ENCODE results near the gene CD247. TPM values are rescaled to one million over a fixed set of nuclear protein-coding genes. Genes with fewer than 3 reads are reported as not detected.
"Not testable (repeated sequence)": the region's sequence is repeated elsewhere in the genome, so short reads cannot be mapped to it uniquely, and the experiment has no call there.

CD247 gene
- total RNA-seq (2014; rRNA removed; shearing (Covaris generic)) = 0.18 TPM in 1 of 2 replicates, not detected in the other
- polyA plus RNA-seq (2015; cell fraction: cytosol; rRNA removed) = 0.17 TPM in 1 of 2 replicates, not detected in the other
- 0.18 TPM in 1 of 2 replicates, not detected in the other for polyA plus RNA-seq (2015; cell fraction: nucleus; rRNA removed)

DNA sequence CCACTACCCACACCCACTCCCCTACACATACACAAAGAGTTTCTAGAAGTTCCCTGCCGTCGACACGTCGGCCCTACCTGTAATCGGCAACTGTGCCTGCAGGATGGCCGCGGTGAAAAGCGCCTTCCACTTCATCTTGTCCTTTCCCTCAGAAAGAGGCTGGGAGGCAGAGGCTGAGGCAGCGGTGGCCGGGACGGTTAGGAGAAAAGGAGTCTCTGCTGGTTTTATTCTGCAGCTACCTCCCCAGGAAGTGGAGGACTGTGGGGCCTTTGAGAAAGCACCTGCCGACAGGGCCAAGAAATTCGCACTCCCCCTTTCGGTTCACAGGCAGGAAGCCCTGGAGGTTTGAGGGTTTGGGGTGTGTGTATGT is at the start of gene CD247:
Gene CD247, minus strand, starts transcription at position 199 of the 370 bp plus-strand sequence. Its CDS starts 64 bp downstream, at position 135.
- DNase-seq (ENCODE audit: low read depth) = no peak

DNA sequence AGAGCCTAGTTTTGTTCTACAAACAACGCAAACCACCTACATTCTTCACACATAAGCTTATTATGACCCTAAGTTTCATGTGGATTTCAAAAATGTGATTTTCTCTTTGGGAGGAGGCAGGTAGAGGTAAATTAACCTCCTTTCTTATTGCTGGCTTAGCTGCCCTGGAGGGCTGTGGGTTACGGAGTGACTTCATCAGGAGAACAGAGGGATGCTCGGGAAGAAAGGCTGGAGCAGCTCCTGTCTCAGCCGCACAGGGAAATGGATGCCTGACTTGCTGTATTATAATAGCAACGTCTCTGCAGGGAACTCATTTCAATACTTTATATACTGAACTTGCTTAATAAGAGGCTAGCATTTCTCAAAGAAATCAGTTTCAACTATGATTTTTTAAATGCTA is 49.3 kb upstream of the CD247 start:
- DNase-seq (ENCODE audit: low read depth) = no peak

DNA sequence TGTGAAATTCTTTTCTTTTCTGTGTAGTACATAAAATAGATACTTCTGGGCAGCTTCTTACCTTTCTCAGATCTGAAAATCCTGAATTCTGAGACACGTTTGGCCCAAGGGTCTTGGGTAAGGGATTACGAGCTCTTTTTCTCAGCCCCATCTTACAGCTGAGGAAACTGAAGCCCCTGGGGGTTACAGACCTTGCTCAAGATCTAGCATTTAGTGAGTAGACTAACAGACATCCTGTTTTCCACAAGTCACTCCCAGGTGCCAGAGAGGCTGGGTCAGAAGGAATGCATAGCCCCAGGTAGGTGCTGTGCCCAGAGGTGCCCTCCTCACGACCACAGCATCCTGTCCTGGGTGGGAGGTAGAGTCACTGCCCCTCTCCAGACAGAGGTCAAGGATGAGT is 48.4 kb upstream of the CD247 start:
- no peak for DNase-seq (ENCODE audit: low read depth)

DNA sequence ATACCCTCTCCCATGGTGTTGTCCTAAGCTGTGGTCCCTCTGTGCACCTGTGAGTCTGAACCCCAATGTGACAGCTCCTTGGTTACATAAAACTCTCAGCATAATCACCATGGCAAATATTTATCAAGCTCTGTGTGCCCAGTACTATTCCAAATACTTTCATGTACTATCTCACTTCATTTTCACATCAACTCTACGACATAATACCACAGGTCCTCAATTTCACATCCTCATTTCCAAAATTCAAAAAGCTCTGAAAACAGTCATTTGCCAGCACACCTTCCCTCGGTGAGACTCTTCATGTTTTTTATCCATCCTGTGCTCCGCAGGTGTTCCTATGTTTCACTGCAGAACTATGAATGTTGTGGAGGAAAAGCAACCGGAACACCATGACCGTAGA is 47.6 kb upstream of the CD247 start:
- no peak for DNase-seq (ENCODE audit: low read depth)

- no peak for DNase-seq (ENCODE audit: low read depth)
These were observed 46.4 kb upstream of the CD247 start for GRCh38 chr1:167564612-167565270.

DNA sequence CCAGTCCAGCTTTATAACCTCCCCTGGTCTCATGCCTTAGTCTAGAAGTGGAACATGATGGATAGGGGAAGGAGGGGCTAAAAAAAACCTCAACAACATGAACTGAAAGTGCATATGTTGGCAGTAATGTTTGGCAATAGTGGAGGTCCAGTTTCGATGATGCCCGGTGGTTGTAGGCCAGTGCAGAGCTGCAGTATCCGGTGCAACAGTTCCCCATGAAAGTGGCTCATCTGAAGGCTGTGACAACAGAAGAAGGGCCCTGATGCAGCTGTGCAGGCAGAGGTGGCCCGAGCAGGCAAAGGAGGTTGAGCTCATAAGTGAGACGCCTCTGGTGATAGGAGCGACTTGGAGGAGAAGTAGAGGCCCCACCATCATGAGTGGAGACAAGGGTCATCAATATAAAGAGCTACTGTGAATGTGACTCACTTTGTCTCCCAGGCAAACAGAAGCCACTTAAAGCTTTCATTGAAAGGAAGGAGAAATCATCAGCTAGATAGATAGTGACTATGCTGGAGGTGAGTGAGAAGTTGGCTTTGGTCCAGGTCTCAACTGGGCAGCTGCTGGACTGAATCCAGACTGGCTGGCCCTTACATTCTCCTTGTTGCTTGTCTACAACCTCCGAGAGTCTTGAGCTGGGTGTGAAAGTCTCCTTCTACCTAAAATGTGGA is 45.4 kb upstream of the CD247 start:
- DNase-seq (ENCODE audit: low read depth) = peak; percentile 54

DNA sequence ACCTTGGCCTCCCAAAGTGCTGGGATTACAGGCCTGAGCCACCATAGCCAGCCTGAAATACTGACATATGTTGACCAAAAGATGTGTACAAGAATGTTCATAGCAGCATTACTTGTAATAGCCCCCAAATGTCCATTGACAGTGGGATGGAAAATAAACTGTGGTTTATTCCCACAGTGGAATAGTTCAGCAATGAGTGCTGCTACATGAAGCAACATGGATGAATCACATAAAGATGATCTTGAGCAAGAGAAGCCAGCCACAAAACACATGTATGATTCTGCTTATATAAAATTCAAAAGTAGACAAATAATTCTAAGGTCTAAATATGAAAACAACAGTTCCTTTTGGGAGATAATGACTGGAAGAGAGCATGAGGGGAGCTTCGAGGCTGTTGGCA is 44.4 kb upstream of the CD247 start:
- DNase-seq (ENCODE audit: low read depth) = no peak

DNA sequence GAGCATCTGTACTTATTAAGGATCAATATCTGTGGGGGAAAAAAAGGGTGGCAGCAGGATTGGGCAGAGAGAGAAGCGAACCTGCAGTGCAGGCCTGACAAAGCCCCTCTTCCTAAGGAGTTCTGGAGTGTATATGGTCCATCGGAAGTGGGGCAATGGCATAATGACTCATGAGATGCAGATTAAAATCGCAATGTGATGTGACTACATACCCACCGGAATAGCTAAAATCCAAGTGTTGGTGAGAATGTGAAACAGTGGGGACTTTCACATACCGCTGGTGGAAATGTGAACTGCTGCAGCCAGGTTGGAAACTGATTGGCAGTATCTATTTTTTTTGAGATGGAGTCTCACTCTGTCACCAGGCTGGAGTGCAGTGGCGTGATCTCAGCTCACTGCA is 43.4 kb upstream of the CD247 start:
- DNase-seq (ENCODE audit: low read depth) = peak; percentile 35

GRCh38 chr1:167555971-167556714 is 37.8 kb upstream of the CD247 start:
- DNase-seq (ENCODE audit: low read depth) = peak; percentile 50

DNA sequence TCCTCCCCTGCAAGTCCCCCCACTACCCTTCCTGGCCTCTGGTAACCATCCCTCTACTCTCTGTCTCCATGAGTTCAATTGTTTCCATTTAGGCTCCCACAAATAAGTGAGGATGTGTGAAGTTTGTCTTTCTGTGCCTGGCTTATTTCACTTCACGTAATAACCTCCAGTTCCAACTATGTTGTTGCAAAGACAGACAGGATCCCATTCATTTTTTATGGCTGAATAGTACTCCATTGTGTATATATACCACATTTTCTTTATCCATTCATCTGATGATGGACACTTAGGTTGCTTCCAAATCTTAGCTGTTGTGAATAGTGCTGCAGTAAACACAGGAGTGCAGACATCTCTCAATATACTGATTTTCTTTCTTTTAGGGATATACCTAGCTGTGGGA is 36.7 kb upstream of the CD247 start:
- not testable (repeated sequence) for DNase-seq (ENCODE audit: low read depth)

DNA sequence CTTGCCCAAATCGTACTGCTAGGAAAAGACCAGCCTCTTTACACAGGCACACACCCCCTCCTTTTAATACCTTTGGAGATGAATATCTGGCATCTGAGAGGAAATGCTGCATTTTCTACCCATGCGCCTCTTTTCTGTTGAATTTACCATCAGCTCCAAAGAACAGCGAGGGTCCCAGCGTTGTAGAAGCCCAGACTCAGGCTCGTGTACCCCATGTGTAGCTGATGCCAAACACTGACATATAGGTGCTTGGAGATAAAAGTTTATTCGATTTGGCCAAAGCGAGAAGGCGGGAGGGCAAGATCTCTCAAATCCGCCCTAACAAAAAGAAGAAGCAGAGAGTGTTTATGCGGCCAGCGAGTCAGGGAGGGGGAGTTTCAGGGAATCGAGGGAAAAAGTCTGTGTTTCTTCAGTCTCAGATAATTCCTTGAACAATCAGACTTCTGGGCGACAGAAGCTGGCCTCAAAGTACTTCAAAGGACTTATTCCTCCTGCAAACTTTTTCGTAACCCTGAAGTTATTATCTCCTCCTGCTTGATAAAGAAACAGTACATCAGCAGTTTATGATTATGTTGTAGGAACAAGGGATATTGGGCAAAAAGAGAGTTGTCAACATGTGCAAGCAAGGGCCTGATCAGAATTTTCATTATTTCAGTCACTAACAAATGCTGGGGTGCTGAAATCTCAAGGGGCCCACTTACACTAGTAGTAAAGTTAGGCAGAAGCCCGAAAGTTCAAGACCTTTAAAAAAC is 35.9 kb upstream of the CD247 start:
- DNase-seq (ENCODE audit: low read depth) = no peak

DNA sequence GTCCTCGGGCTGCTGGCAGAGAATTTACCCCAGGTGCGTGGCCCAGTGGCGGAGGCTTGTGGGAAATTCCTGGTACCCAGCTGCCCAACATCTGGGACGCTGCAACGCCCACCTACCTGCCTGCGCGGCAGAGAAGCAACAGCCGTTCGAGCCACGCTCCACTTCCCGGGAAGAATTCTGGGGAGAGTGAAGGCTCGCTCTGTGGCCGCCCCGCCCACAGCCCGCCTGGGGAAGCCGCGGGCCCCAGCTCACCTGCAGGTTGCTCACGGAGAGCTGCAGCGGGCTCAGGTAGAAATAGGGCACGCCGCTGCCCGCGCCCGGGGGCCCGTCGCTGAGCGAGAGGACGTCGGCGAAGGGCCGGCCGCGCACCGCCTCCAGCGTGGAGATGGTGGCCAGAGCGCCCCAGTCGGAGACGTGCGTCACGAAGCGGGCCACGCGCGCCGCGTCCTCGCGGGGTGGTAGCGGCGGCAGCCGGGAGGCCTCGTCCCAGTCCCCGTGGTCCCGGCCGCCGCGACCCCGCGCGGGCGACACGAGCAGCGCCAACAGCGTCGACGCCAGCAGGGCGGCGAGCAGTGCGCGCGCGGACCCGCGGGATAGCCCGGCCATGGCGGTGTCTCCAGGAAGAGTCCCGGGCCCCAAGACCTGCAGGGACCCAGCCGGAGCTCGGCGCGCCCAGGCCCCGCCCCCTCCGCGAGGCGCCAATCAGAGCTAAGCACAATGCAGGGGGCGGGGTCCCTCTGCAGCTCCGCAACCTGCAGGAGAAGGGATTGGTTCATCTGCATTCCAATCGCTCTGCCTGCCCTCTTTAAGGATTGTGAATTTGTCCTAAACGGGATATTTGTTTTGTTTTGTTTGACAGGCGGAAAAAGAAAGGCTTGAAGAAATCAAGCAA is 35.1 kb upstream of the CD247 start, which contains the start of gene CREG1:
Gene CREG1, minus strand, starts transcription at position 627 of the 892 bp plus-strand sequence.
- peak; percentile 90 for DNase-seq (ENCODE audit: low read depth)

- no peak for DNase-seq (ENCODE audit: low read depth)
These were observed 33.0 kb upstream of the CD247 start for GRCh38 chr1:167551362-167551761.

GRCh38 chr1:167548059-167548932 is 30.0 kb upstream of the CD247 start:
- DNase-seq (ENCODE audit: low read depth) = no peak

- DNase-seq (ENCODE audit: low read depth) = no peak
These were observed 28.6 kb upstream of the CD247 start for GRCh38 chr1:167546935-167547334.

DNA sequence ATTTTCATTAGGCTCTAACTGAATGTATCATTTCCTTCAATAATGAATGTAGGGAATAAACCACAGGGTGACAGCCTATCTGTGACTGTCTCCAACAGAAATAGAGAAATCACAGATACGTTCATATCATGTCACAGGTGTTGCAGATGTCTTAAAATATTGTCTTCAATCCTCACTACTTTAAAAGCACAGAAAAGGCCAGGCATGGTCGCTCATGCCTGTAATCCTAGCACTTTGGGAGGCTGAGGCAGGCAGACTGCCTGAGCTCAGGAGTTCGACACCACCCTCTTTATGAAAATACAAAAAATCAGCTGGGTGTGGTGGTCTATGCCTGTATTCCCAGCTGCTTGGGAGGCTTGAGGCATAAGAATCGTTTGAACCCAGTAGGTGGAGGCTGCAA is 27.0 kb upstream of the CD247 start:
- no peak for DNase-seq (ENCODE audit: low read depth)

GRCh38 chr1:167544447-167545093 is 26.2 kb upstream of the CD247 start:
- DNase-seq (ENCODE audit: low read depth) = no peak

GRCh38 chr1:167543199-167543990 is 25.1 kb upstream of the CD247 start:
- no peak for DNase-seq (ENCODE audit: low read depth)
